ENCODE data around the gene RAB9A.

The RAB9A gene

GRCh38 chrX:13651150-13651549 is 37.8 kb upstream of the RAB9A start:
- Histone ChIP-seq H3K27me3 (ENCODE audit: insufficient read depth, low read length) (no peaks in the 10 kb centered on the region), H3K4ac (ENCODE audit: low read depth, low read length) (no peak overlapping the region), H3K4me2 (ENCODE audit: low read length) (no peak overlapping the region), H2AFZ (ENCODE audit: insufficient read depth, low read length, poor library complexity) (no peak overlapping the region), H4K8ac (ENCODE audit: low read depth, low read length) (no peak overlapping the region), H2AK5ac (ENCODE audit: low read length) (no peak overlapping the region), H3K9me3 (ENCODE audit: insufficient read depth, low read depth, low read length) (no peaks in the 10 kb centered on the region), H3K79me2 (ENCODE audit: control insufficient read depth, insufficient read depth, low read length, poor library complexity) (no peaks in the 10 kb centered on the region), H3K27ac (ENCODE audit: low read depth, low read length) (no peak overlapping the region), H4K91ac (ENCODE audit: low read depth, low read length) (no peak overlapping the region), H3K79me1 (ENCODE audit: low read length) (peaks cover 6% of the 10 kb centered on the region), H3K9ac (ENCODE audit: low read length) (no peak overlapping the region), H3K36me3 (ENCODE audit: control insufficient read depth in 1 of 2, insufficient read depth in 2 of 2, low read length in 2 of 2) (peaks cover 0 to 2% of the 10 kb centered on the region in 2 experiments), H3K14ac (ENCODE audit: low read length) (no peak overlapping the region), H3K4me3 (ENCODE audit: low read depth, low read length) (no peak overlapping the region), H2BK120ac (ENCODE audit: insufficient read depth, low read length, poor library complexity) (no peak overlapping the region), H3K23ac (ENCODE audit: low read length) (no peak overlapping the region), H3K4me1 (ENCODE audit: control insufficient read depth in 1 of 2, insufficient read depth in 2 of 2, low read length in 2 of 2) (peaks cover 0 to 2% of the 10 kb centered on the region in 2 experiments), H2BK12ac (ENCODE audit: low read length) (no peak overlapping the region), H3K18ac (ENCODE audit: low read length) (no peak overlapping the region), H2BK5ac (ENCODE audit: low read depth, low read length, poor library complexity) (no peak overlapping the region), H4K12ac (ENCODE audit: low read depth, low read length) (no peak overlapping the region)
- no peak for DNase-seq
- whole genome bisulfite sequencing (ENCODE audit: extremely low coverage, insufficient coverage, insufficient read length): no CpG with 5 or more reads among the region's 3 CpGs

GRCh38 chrX:13652287-13652793 is 36.6 kb upstream of the RAB9A start:
- H2AK5ac ChIP-seq (ENCODE audit: low read length): no peak overlapping the region
- H4K12ac ChIP-seq (ENCODE audit: low read depth, low read length): peak overlapping the region; percentile 70
- H3K14ac ChIP-seq (ENCODE audit: low read length): peak overlapping the region; percentile 79
- peaks cover 6% of the 10 kb centered on the region for H3K79me1 ChIP-seq (ENCODE audit: low read length)
- H2AFZ ChIP-seq (ENCODE audit: insufficient read depth, low read length, poor library complexity): no peak overlapping the region
- peaks cover 0 to 2% of the 10 kb centered on the region in 2 experiments for H3K36me3 ChIP-seq (ENCODE audit: control insufficient read depth in 1 of 2, insufficient read depth in 2 of 2, low read length in 2 of 2)
- no peaks in the 10 kb centered on the region for H3K79me2 ChIP-seq (ENCODE audit: control insufficient read depth, insufficient read depth, low read length, poor library complexity)
- peak overlapping the region; percentile 87 for H4K91ac ChIP-seq (ENCODE audit: low read depth, low read length)
- H2BK120ac ChIP-seq (ENCODE audit: insufficient read depth, low read length, poor library complexity): no peak overlapping the region
- H3K4me2 ChIP-seq (ENCODE audit: low read length): peak overlapping the region; percentile 57
- no peak overlapping the region for H3K18ac ChIP-seq (ENCODE audit: low read length)
- no peak overlapping the region for H3K23ac ChIP-seq (ENCODE audit: low read length)
- H3K9ac ChIP-seq (ENCODE audit: low read length): peak overlapping the region; percentile 69
- no CpG with 5 or more reads among the region's 7 CpGs for WGBS (ENCODE audit: extremely low coverage, insufficient coverage, insufficient read length)
- H2BK12ac ChIP-seq (ENCODE audit: low read length): no peak overlapping the region
- H3K9me3 ChIP-seq (ENCODE audit: insufficient read depth, low read depth, low read length): no peaks in the 10 kb centered on the region
- no peaks in the 10 kb centered on the region for H3K27me3 ChIP-seq (ENCODE audit: insufficient read depth, low read length)
- peak overlapping the region; percentile 41 for H3K27ac ChIP-seq (ENCODE audit: low read depth, low read length)
- no peak overlapping the region for H3K4ac ChIP-seq (ENCODE audit: low read depth, low read length)
- peaks cover 0 to 2% of the 10 kb centered on the region in 2 experiments for H3K4me1 ChIP-seq (ENCODE audit: control insufficient read depth in 1 of 2, insufficient read depth in 2 of 2, low read length in 2 of 2)
- H3K4me3 ChIP-seq (ENCODE audit: low read depth, low read length): no peak overlapping the region
- peak in 1 of 2 donors; percentile 56 for DNase-seq
- H4K8ac ChIP-seq (ENCODE audit: low read depth, low read length): peak overlapping the region; percentile 87
- no peak overlapping the region for H2BK5ac ChIP-seq (ENCODE audit: low read depth, low read length, poor library complexity)

- no peak within 1 kb of the TSS for H2AFZ ChIP-seq (ENCODE audit: insufficient read depth, low read length, poor library complexity)
- H3K27me3 ChIP-seq (ENCODE audit: insufficient read depth, low read length): no peaks in the 10 kb centered on the region
- H3K79me2 ChIP-seq (ENCODE audit: control insufficient read depth, insufficient read depth, low read length, poor library complexity): no peaks in the 10 kb centered on the region
- peak within 1 kb of the TSS; percentile 72 for H3K9ac ChIP-seq (ENCODE audit: low read length)
- H4K12ac ChIP-seq (ENCODE audit: low read depth, low read length): peak within 1 kb of the TSS; percentile 83
- peak; percentile 97 for DNase-seq
- no peak within 1 kb of the TSS for H2BK12ac ChIP-seq (ENCODE audit: low read length)
- H3K4me1 ChIP-seq (ENCODE audit: control insufficient read depth in 1 of 2, insufficient read depth in 2 of 2, low read length in 2 of 2): peaks cover 0 to 2% of the 10 kb centered on the region in 2 experiments
- H3K4me3 ChIP-seq (ENCODE audit: low read depth, low read length): peak within 1 kb of the TSS; percentile 68
- H3K27ac ChIP-seq (ENCODE audit: low read depth, low read length): peak within 1 kb of the TSS; percentile 93
- peak within 1 kb of the TSS; percentile 68 for H3K18ac ChIP-seq (ENCODE audit: low read length)
- H3K23ac ChIP-seq (ENCODE audit: low read length): no peak within 1 kb of the TSS
- H3K79me1 ChIP-seq (ENCODE audit: low read length): peaks cover 6% of the 10 kb centered on the region
- H3K4ac ChIP-seq (ENCODE audit: low read depth, low read length): no peak within 1 kb of the TSS
- peak within 1 kb of the TSS; percentile 81 for H3K4me2 ChIP-seq (ENCODE audit: low read length)
- no CpG with 5 or more reads among the region's 54 CpGs for WGBS (ENCODE audit: extremely low coverage, insufficient coverage, insufficient read length)
- peak within 1 kb of the TSS; percentile 79 for H3K14ac ChIP-seq (ENCODE audit: low read length)
- peak within 1 kb of the TSS; percentile 78 for H2BK5ac ChIP-seq (ENCODE audit: low read depth, low read length, poor library complexity)
- no peaks in the 10 kb centered on the region for H3K9me3 ChIP-seq (ENCODE audit: insufficient read depth, low read depth, low read length)
- peaks cover 0 to 2% of the 10 kb centered on the region in 2 experiments for H3K36me3 ChIP-seq (ENCODE audit: control insufficient read depth in 1 of 2, insufficient read depth in 2 of 2, low read length in 2 of 2)
- H4K91ac ChIP-seq (ENCODE audit: low read depth, low read length): peak within 1 kb of the TSS; percentile 87
- no peak within 1 kb of the TSS for H2AK5ac ChIP-seq (ENCODE audit: low read length)
- H4K8ac ChIP-seq (ENCODE audit: low read depth, low read length): peak within 1 kb of the TSS; percentile 87
- peak within 1 kb of the TSS; percentile 79 for H2BK120ac ChIP-seq (ENCODE audit: insufficient read depth, low read length, poor library complexity)
Measured at GRCh38 chrX:13652850-13653693, 35.9 kb upstream of the RAB9A start, which contains the start of gene TCEANC. Gene TCEANC (plus strand): TSS chrX:13653141. CDS start chrX:13662509, 9,368 bp downstream.

GRCh38 chrX:13654116-13654515 is 34.8 kb upstream of the RAB9A start:
- Histone ChIP-seq H3K4ac (ENCODE audit: low read depth, low read length) (no peak overlapping the region), H4K91ac (ENCODE audit: low read depth, low read length) (no peak overlapping the region), H3K14ac (ENCODE audit: low read length) (no peak overlapping the region), H3K79me2 (ENCODE audit: control insufficient read depth, insufficient read depth, low read length, poor library complexity) (no peaks in the 10 kb centered on the region), H4K12ac (ENCODE audit: low read depth, low read length) (no peak overlapping the region), H3K18ac (ENCODE audit: low read length) (no peak overlapping the region), H3K9me3 (ENCODE audit: insufficient read depth, low read depth, low read length) (no peaks in the 10 kb centered on the region), H3K27me3 (ENCODE audit: insufficient read depth, low read length) (no peaks in the 10 kb centered on the region), H3K23ac (ENCODE audit: low read length) (no peak overlapping the region), H3K27ac (ENCODE audit: low read depth, low read length) (no peak overlapping the region), H2BK5ac (ENCODE audit: low read depth, low read length, poor library complexity) (no peak overlapping the region), H3K36me3 (ENCODE audit: control insufficient read depth in 1 of 2, insufficient read depth in 2 of 2, low read length in 2 of 2) (peaks cover 0 to 2% of the 10 kb centered on the region in 2 experiments), H3K9ac (ENCODE audit: low read length) (no peak overlapping the region), H2AK5ac (ENCODE audit: low read length) (no peak overlapping the region), H3K4me2 (ENCODE audit: low read length) (no peak overlapping the region), H2BK120ac (ENCODE audit: insufficient read depth, low read length, poor library complexity) (no peak overlapping the region), H2AFZ (ENCODE audit: insufficient read depth, low read length, poor library complexity) (no peak overlapping the region), H3K4me1 (ENCODE audit: control insufficient read depth in 1 of 2, insufficient read depth in 2 of 2, low read length in 2 of 2) (peaks cover 0 to 2% of the 10 kb centered on the region in 2 experiments), H2BK12ac (ENCODE audit: low read length) (no peak overlapping the region), H3K4me3 (ENCODE audit: low read depth, low read length) (no peak overlapping the region), H3K79me1 (ENCODE audit: low read length) (peaks cover 6% of the 10 kb centered on the region), H4K8ac (ENCODE audit: low read depth, low read length) (no peak overlapping the region)
- DNase-seq: no peak
